Activated T-cell treated with anti-CD3 and anti-CD28 coated beads, Interleukin-2, amount 50 U/mL, for 48 hours (primary cell): ENCODE results near the gene GSAP.
A peak's percentile ranks its signal among the peaks of the same experiment; 100 is the strongest.

Experiments used
- DNase-seq, 2 experiments: peaks; one replicate each; pipeline ENCODE4 v3.0.0-alpha.2; 2020

The GSAP gene

GRCh38 chr7:77407906-77408305 is 8.2 kb downstream of the GSAP start:
- no peak for DNase-seq

- no peak for DNase-seq
These were observed 9.7 kb downstream of the GSAP start for GRCh38 chr7:77406421-77406820.

GRCh38 chr7:77404641-77405040 is 11.5 kb downstream of the GSAP start:
- DNase-seq, result no peak

- no peak for DNase-seq
These were observed 12.2 kb downstream of the GSAP start for GRCh38 chr7:77403957-77404356.

GRCh38 chr7:77402818-77403217 is 13.3 kb downstream of the GSAP start:
- no peak for DNase-seq

GRCh38 chr7:77401002-77401401 is 15.1 kb downstream of the GSAP start:
- no peak for DNase-seq

- DNase-seq, result no peak
These were observed 16.3 kb downstream of the GSAP start for GRCh38 chr7:77399816-77400215.

- DNase-seq, result no peak
These were observed 19.1 kb downstream of the GSAP start for GRCh38 chr7:77396894-77397547.

GRCh38 chr7:77395626-77396025 is 20.5 kb downstream of the GSAP start:
- no peak for DNase-seq

GRCh38 chr7:77393954-77394353 is 22.2 kb downstream of the GSAP start:
- DNase-seq, result no peak

GRCh38 chr7:77393261-77393660 is 22.9 kb downstream of the GSAP start:
- peak; percentile 51 to 63 for DNase-seq

- DNase-seq, result no peak
These were observed 24.9 kb downstream of the GSAP start for GRCh38 chr7:77391230-77391629.

- no peak for DNase-seq
These were observed 28.0 kb downstream of the GSAP start for GRCh38 chr7:77388055-77388641.

GRCh38 chr7:77386165-77386822 is 29.9 kb downstream of the GSAP start:
- DNase-seq, result no peak

- DNase-seq, result peak in 1 of 2 experiments; percentile 29
These were observed 32.8 kb downstream of the GSAP start for GRCh38 chr7:77383333-77383740.

- no peak for DNase-seq
These were observed 33.6 kb downstream of the GSAP start for GRCh38 chr7:77382532-77382931.

GRCh38 chr7:77378584-77378983 is 37.6 kb downstream of the GSAP start:
- DNase-seq, result no peak

GRCh38 chr7:77370606-77371005 is 45.5 kb downstream of the GSAP start:
- no peak for DNase-seq

- no peak for DNase-seq
These were observed 47.2 kb downstream of the GSAP start for GRCh38 chr7:77368974-77369373.

- no peak for DNase-seq
These were observed 48.2 kb downstream of the GSAP start for GRCh38 chr7:77367976-77368375.

GRCh38 chr7:77362905-77363304 is 53.2 kb downstream of the GSAP start:
- DNase-seq, result no peak

- no peak for DNase-seq
These were observed 55.2 kb downstream of the GSAP start for GRCh38 chr7:77360969-77361368.

- DNase-seq, result no peak
These were observed 56.0 kb downstream of the GSAP start for GRCh38 chr7:77360104-77360503.

GRCh38 chr7:77359599-77359998 is 56.5 kb downstream of the GSAP start:
- no peak for DNase-seq

GRCh38 chr7:77354914-77355313 is 61.2 kb downstream of the GSAP start:
- DNase-seq, result no peak
